Measurements from ENCODE around the gene ZNF394.
"Not testable (repeated sequence)": the region's sequence is repeated elsewhere in the genome, so short reads cannot be mapped to it uniquely, and the experiment has no call there.

The ZNF394 gene

DNA sequence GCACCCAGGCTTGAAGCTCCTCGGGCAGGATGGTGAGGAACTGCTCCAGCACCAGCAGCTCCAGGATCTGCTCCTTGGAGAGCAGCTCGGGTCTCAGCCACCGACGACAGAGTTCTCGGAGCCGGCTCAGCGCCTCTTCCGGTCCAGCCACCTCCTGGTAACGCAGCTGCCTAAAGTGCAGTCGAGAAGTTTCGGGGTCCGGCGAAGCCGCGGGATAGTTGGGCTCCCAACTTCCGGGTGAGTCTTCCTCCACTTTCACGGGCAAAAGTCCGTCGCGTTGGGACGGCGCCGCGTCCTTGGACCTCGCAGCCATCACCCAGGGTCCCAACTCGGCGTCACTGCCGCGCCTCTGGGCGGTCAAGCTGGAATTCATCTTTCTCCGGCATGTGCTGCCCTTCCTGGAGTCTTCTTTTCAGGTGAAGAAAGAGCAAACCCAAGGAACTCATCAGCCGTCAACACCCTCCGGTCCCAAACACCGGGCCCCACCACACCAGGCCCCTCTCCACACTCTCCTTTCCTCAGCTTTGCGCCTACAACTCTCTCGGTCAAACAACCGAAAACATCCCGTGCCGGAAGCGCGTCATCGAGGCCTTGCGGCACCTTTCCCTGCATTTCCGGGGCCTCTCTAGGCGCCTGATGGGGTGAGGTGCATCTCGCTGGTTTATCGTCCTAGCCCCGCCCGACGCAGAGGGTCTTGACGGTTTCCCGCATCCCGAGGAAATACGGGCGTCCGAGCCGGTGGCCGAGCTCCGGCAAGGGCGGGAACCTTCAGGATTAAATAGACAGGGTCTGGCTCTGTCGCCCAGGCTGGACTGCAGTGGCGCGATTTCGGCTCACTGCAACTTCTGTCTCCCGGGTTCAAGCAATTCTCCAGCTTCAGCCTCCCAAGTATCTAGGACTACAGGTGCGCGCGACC, at the start of gene ZNF394:
Gene ZNF394 (minus strand): TSS at position 561 of the 916 bp plus-strand sequence. CDS start 188 bp downstream, at position 373.
- DNase-seq (ENCODE audit: low read depth) = peak; percentile 94

GRCh38 chr7:99549545-99549944, 49.5 kb upstream of the ZNF394 start:
- not testable (repeated sequence) for DNase-seq (ENCODE audit: low read depth)

- DNase-seq (ENCODE audit: low read depth) = not testable (repeated sequence)
Observed at GRCh38 chr7:99545308-99545707, 45.2 kb upstream of the ZNF394 start.

DNA sequence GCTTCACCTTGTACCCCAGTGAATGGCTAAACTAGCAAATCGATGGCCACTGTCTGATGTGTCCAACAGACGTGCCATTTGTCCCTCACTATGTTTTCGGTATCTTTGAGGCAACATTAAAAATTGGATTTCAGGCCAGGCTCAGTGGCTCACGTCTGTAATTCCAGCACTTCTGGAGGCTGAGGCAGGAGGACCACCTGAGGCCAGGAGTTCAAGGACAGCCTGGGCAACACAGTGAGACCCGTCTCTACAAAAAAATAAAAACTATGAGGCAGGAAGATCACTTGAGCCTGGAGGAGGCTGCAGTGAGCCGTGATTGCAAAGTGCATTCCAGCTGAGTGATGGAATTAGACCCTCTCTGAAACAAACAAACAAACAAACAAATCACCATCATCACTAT, 43.8 kb upstream of the ZNF394 start:
- DNase-seq (ENCODE audit: low read depth) = no peak

- DNase-seq (ENCODE audit: low read depth) = no peak
Observed at GRCh38 chr7:99543081-99543671, 43.1 kb upstream of the ZNF394 start.

GRCh38 chr7:99541212-99541611, 41.1 kb upstream of the ZNF394 start:
- no peak for DNase-seq (ENCODE audit: low read depth)

DNA sequence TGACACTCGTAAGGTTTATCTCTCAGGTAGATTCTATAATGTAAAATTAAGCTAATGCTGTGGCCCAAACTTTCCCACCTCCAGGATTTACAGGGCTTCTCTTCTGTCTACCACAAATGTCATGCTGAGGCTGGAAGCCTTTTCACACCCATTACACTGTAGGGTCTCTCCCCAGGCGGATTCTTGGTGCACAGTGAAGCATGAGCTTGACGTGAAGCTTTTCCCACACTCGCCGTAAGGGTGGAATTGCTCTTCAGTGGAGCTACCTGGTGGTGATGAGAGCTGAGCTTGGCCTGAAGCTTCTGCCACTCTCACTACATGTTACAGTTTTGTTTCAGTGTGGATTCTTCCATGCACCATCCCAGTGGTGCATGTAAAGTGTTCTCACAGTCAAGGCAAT, 40.5 kb upstream of the ZNF394 start:
- DNase-seq (ENCODE audit: low read depth) = no peak

DNA sequence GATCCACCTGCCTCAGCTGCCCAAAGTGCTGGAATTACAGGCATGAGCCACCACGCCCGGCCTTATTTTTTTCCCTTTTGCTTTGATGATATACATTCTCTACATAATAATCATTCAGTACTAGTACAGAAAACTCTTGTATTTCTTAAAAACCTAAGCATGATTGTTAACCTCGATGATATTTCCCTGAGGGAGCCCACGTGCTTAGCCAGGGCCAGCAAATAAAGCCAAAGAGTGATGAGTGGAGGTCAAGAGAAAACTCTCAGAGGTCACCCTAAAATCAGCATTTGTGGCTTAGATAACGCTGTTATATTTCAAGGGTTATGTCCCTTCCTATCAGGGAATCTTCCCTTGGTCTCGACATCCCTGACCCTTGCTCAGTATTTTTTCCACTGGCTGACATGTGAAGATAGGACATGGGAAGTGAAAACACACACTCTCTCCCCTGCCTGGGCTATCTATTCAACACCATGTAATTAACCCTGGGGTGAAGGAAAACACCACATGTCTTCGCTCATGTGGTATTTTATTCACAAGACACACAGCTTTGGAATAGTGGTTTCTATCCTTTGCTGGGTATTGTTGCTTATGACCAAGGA, 39.2 kb upstream of the ZNF394 start:
- DNase-seq (ENCODE audit: low read depth) = no peak

- DNase-seq (ENCODE audit: low read depth) = no peak
Observed at GRCh38 chr7:99535667-99536066, 35.6 kb upstream of the ZNF394 start.

DNA sequence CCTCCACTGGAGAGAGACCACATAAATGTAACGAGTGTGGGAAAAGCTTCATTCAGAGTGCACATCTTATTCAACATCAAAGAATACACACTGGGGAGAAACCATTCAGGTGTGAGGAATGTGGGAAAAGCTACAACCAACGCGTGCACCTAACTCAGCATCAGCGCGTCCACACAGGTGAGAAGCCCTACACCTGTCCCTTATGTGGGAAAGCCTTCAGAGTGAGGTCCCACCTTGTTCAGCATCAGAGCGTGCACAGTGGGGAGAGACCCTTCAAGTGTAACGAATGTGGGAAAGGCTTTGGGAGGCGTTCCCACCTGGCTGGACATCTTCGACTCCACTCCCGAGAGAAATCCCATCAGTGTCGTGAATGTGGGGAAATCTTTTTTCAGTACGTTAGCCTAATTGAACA, 31.3 kb upstream of the ZNF394 start:
- DNase-seq (ENCODE audit: low read depth) = no peak

DNA sequence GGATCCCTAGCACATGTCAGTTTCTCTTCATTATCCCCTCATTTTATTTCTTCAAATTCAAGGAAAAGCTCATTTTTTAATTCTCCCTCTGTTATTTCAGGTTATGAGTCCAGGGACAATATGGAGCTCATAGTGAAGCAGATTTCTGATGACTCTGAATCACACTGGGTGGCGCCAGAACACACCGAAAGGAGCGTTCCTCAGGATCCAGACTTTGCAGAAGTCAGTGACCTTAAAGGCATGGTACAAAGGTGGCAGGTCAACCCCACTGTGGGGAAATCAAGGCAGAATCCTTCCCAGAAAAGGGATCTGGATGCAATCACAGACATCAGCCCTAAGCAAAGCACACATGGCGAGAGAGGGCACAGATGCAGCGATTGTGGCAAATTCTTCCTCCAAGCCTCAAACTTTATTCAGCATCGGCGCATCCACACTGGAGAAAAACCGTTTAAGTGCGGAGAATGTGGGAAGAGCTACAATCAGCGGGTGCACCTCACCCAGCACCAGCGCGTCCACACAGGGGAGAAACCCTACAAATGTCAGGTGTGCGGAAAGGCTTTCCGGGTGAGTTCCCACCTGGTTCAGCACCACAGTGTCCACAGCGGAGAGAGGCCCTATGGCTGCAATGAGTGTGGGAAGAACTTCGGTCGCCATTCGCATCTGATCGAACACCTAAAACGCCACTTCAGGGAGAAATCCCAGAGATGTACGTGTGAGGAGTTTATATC, 25.8 kb upstream of the ZNF394 start:
- DNase-seq (ENCODE audit: low read depth) = peak; percentile 33

- no peak for DNase-seq (ENCODE audit: low read depth)
Observed at GRCh38 chr7:99521399-99521798, 21.3 kb upstream of the ZNF394 start.

DNA sequence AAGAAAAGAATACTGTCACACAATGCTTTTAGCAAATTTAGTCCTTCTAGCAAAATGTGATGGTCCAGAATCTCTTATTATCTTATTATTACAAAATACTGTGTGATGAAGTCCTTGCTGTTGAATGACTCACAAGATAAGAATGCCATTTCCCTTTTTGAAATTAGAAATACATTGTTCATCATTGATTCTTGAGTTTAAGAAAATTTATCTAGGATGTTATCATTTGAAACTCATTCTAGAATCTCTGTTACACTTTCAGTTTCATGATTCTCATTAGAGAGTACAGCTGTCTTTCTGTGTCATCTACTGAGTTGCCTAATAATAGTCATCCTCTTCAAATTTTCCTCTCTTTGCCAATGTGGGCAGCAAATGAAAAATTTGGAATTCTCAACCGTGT, 14.0 kb upstream of the ZNF394 start:
- DNase-seq (ENCODE audit: low read depth) = peak; percentile 66

DNA sequence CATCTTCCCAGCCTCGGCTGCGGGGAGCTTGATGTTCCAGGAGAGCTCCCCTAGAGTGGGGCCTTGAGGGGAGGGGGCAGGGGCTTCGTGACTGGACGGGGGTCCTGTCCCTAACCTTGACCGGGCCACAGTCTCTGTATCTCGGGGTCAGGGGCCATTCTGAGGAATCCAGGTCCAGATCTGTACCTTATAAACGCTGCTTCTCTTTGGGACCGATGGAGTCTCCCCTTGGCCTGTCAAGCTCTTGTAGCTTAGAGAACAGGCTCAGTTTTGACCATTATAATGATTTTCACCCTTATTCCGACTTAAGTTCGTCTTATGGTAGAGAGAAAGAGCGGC, 5.2 kb upstream of the ZNF394 start:
- no peak for DNase-seq (ENCODE audit: low read depth)

DNA sequence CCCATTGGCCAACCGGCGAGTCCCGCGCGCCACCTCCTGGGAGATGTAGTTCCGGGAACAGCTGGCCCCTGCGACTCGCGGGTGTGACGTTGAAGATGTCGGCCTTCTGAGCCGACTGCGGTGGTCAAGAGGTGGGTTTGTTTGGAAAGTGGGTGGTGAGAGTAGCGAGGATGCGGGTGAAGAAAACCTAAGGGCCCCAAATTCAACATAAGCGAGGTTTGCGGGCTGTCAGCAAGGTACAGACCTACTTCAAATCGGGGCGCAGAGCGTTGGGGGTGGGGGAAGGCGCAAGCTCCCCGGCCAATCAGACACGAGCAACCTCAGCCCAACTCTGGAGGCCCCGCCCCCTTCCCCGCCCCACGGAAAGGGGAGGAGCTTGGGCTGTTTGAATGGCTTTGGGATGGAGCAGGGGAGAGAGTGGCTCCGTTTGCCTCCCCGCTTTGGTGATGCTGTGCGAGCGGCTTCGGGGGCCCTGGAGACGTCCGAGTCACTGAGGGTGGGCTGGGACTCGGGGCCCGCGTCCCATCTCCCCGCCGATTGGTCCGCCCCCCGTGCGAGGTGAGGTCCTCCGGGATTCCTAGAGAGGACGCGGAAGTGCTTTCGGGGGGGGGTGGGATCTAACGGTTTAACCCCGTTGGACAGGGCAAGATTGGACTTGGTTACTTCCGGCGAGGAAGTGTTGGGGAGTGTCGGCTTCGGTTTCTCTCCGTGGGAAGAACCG, 4.7 kb upstream of the ZNF394 start, which contains the start of gene ZKSCAN5:
Gene ZKSCAN5 (plus strand): TSS at position 60 of the 721 bp plus-strand sequence. CDS start 1,383 bp downstream, outside the sequence.
- peak; percentile 96 for DNase-seq (ENCODE audit: low read depth)

DNA sequence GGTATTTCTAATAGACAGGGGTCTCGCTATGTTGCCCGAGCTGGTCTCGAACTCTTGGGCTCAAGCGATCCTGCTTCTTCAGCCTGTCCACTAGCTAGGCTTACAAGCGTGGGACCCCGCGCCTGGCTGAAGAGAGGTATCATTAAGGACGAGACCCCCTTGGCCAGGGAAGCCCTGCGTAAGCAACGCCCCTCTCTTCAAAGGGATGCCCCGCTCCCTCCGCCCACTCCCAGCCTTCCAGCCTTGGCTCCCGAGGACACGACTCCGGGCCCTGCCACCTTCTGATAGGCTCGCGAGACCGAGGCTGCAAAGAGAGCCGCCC, 4.2 kb upstream of the ZNF394 start:
- peak; percentile 97 for DNase-seq (ENCODE audit: low read depth)

DNA sequence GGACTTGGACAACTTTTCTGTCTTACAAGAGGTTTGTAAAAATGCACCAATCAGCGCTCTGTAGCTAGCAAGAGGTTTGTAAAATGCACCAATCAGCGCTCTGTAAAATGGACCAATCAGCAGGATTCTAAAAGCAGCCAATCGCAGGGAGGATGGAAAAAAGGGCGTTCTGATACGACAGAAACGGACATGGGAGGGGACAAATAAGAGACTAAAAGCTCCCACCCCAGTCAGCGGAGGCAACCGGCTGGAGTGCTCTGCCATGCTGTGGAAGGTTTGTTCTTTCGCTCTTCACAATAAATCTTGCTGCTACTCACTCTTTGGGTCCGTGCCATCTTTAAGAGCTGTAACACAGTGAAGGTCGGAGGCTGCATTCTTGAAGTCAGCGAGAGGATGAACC, 1.2 kb upstream of the ZNF394 start:
- DNase-seq (ENCODE audit: low read depth) = not testable (repeated sequence)

DNA sequence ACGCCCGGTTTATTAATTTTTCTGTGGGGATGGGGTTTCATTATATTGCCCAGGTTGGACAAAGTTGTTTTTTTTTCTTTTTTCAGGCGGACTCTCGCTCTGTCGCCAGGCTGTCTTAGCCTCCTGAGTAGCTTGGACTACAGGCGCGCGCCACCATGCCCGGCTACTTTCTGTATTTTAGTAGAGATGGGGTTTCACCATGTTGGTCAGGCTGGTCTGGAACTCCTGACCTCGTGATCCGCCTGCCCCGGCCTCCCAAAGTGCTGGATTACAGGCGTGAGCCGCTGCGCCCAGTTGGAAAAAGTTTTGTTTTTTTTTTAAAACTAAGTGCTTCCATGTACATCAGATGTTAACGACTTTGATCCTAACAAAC, 542 bp upstream of the ZNF394 start:
- DNase-seq (ENCODE audit: low read depth) = no peak

- peak; percentile 33 for DNase-seq (ENCODE audit: low read depth)
Observed at GRCh38 chr7:99499371-99499720, 735 bp downstream of the ZNF394 start.

DNA sequence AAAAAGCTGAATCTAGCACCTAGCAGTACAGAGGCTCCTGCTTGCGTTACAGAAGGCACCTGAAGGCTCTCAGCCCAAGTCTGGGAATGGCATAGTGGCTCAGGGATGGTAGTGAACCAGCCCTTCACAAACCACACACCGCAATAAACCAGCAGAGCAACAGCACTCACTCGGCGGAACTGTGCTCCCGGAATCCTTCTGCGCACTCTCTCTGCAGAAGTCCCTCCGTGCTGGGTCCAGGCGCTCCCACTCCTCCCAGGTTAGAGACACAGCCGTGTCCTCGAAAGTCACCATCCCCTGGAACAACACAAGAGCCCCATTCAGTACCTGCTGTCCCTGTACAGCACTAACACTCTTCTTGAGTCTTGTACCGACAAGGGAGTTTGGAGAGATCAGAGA, 1.5 kb downstream of the ZNF394 start:
- no peak for DNase-seq (ENCODE audit: low read depth)

GRCh38 chr7:99497766-99498545, 2.1 kb downstream of the ZNF394 start:
- DNase-seq (ENCODE audit: low read depth) = no peak
